CD14-positive monocyte (primary cell): ENCODE results near the gene AOPEP. TPM values are rescaled to one million over a fixed set of nuclear protein-coding genes. Genes with fewer than 3 reads are reported as not detected.

Source experiments
- DNase-seq, 3 donors: peaks; one replicate each; pipeline ENCODE4 v3.0.0-alpha.2; 2011 to 2022
- H2AFZ ChIP-seq: 2 replicates; pipeline ENCODE4 v1.6.0; 2012; ENCODE audit warnings: mild to moderate bottlenecking, low read depth, low read length, inconsistent platforms; ENCODE audit not compliant: insufficient read depth, poor library complexity, severe bottlenecking
- H3K27ac ChIP-seq, 2 donors: 1 replicate in 1 of 2; 2 replicates in 1 of 2; pipeline ENCODE4 v1.5.1; 2012 to 2013; ENCODE audit warnings: low read length in 2 of 2, control low read depth in 1 of 2, inconsistent platforms in 1 of 2, low read depth in 1 of 2, mild to moderate bottlenecking in 1 of 2
- H3K27me3 ChIP-seq, 2 donors: one replicate each; pipeline versions ENCODE4 v1.6.0 to v1.6.1; 2011 to 2013; ENCODE audit warnings: low read length in 2 of 2; ENCODE audit not compliant: control insufficient read depth in 2 of 2, insufficient read depth in 2 of 2
- H3K36me3 ChIP-seq, 2 donors: replicated peaks in 1 of 2; 1 replicate in 1 of 2; 2 replicates in 1 of 2; pipeline versions ENCODE4 v1.5.1 to v1.6.1; 2012 to 2013; ENCODE audit warnings: low read length in 2 of 2, control low read depth in 1 of 2, inconsistent platforms in 1 of 2, mild to moderate bottlenecking in 1 of 2; ENCODE audit not compliant: insufficient read depth in 2 of 2, control insufficient read depth in 1 of 2
- H3K4me1 ChIP-seq, 2 donors: 1 replicate in 1 of 2; 2 replicates in 1 of 2; pipeline versions ENCODE4 v1.5.1 to v1.6.1; 2012 to 2013; ENCODE audit warnings: low read length in 2 of 2, control low read depth in 1 of 2, inconsistent platforms in 1 of 2, mild to moderate bottlenecking in 1 of 2, moderate library complexity in 1 of 2; ENCODE audit not compliant: insufficient read depth in 2 of 2, control insufficient read depth in 1 of 2
- H3K4me2 ChIP-seq: replicated peaks from 2 replicates; pipeline ENCODE3; 2012; ENCODE audit warnings: low read length, moderate library complexity, mild to moderate bottlenecking; ENCODE audit not compliant: poor library complexity, severe bottlenecking; ENCODE audit errors: extremely low read depth
- H3K4me3 ChIP-seq, 3 experiments: fragments of 200-600 bp in 1 of 3; sonication (generic) in 1 of 3; replicated peaks in 1 of 3; 1 replicate in 2 of 3; 2 replicates in 1 of 3; pipeline ENCODE4 v1.5.1; 2011 to 2013; ENCODE audit warnings: low read length in 3 of 3, mild to moderate bottlenecking in 3 of 3, control low read depth in 2 of 3, low read depth in 2 of 3, inconsistent platforms in 1 of 3, moderate library complexity in 1 of 3
- H3K79me2 ChIP-seq: 2 replicates; pipeline ENCODE4 v1.6.0; 2012; ENCODE audit warnings: mild to moderate bottlenecking, control low read depth, inconsistent platforms, low read length, moderate library complexity; ENCODE audit not compliant: insufficient read depth
- H3K9ac ChIP-seq: 2 replicates; pipeline ENCODE4 v1.6.0; 2017; ENCODE audit warnings: low read length, mild to moderate bottlenecking; ENCODE audit not compliant: insufficient read depth, poor library complexity, severe bottlenecking
- H3K9me3 ChIP-seq, 2 donors: replicated peaks in 1 of 2; 1 replicate in 1 of 2; 2 replicates in 1 of 2; pipeline versions ENCODE4 v1.5.1 to v1.6.1; 2012 to 2013; ENCODE audit warnings: low read length in 2 of 2, control low read depth in 1 of 2; ENCODE audit not compliant: control insufficient read depth in 1 of 2, insufficient read depth in 1 of 2
- H4K20me1 ChIP-seq: 2 replicates; pipeline ENCODE4 v1.6.0; 2012; ENCODE audit warnings: mild to moderate bottlenecking, low read length, control low read depth, moderate library complexity; ENCODE audit not compliant: insufficient read depth
- H3K27ac Mint-ChIP-seq, 7 donors: one replicate each; pipeline ENCODE4 v1.8.0; 2020; ENCODE audit warnings: mild to moderate bottlenecking in 7 of 7, mixed read lengths in 7 of 7, moderate library complexity in 6 of 7, inconsistent platforms in 2 of 7
- H3K27me3 Mint-ChIP-seq, 3 donors: one replicate each; pipeline ENCODE4 v1.8.0; 2021 to 2022; ENCODE audit warnings: low read depth in 3 of 3, mild to moderate bottlenecking in 3 of 3, mixed read lengths in 3 of 3, moderate library complexity in 3 of 3, inconsistent platforms in 1 of 3
- H3K36me3 Mint-ChIP-seq, 2 donors: one replicate each; pipeline ENCODE4 v1.8.0; 2020; ENCODE audit warnings: mixed read lengths in 2 of 2, inconsistent platforms in 1 of 2, mild to moderate bottlenecking in 1 of 2
- H3K4me1 Mint-ChIP-seq: one replicate; pipeline ENCODE4 v1.8.0; 2020; ENCODE audit warnings: mild to moderate bottlenecking, mixed read lengths
- H3K4me3 Mint-ChIP-seq, 2 donors: one replicate each; pipeline ENCODE4 v1.8.0; 2020; ENCODE audit warnings: mild to moderate bottlenecking in 2 of 2, mixed read lengths in 2 of 2, moderate library complexity in 1 of 2
- H3K9me3 Mint-ChIP-seq, 7 donors: one replicate each; pipeline ENCODE4 v1.8.0; 2020 to 2022; ENCODE audit warnings: mixed read lengths in 7 of 7, mild to moderate bottlenecking in 6 of 7, moderate library complexity in 6 of 7, inconsistent platforms in 2 of 7
- CTCF ChIP-seq: fragments of 200-600 bp; IDR thresholded peaks from one replicate; pipeline ENCODE4 v1.8.0; 2022; ENCODE audit warnings: antibody characterized with exemption, mild to moderate bottlenecking
- WGBS: methylation state at CpG from one replicate; pipeline ENCODE4 v1.1.5; 2013; ENCODE audit warnings: missing lambda C conversion rate; ENCODE audit not compliant: insufficient coverage; 5-methylcytosine and 5-hydroxymethylcytosine counted together
- intact Hi-C, 2 donors: fragments of 100-400 bp; cut with micrococcal nuclease; formaldehyde crosslinking; loops; one replicate each; pipeline versions ENCODE4 v1.15.0 to v1.15.1; 2023
- polyA plus RNA-seq, 3 donors: library from polyadenylated mRNA; depleted of rRNA in 1 of 3; unstranded in 2 of 3; stranded (reverse) in 1 of 3; fragments of 300-500 nt in 2 of 3; fragments of >200 nt in 1 of 3; fragmentation: Illumina TruSeq in 2 of 3; gene quantifications; 1 replicate in 2 of 3; 2 replicates in 1 of 3; pipeline ENCODE4 v1.2.3, GENCODE V29; 2012 to 2021

Gene AOPEP
- polyA plus RNA-seq, 3 donors = 3.0 to 4.1 (median 3.1) TPM

- Mint-ChIP-seq H3K27me3 (peaks cover 0 to 5% (median 0%) of the 10 kb centered on the region in 3 donors), H3K9me3 (peaks cover 0 to 1% (median 0%) of the 10 kb centered on the region in 7 donors), H3K4me1 (peaks cover 21% of the 10 kb centered on the region), H3K4me3 (no peak overlapping the region), H3K36me3 (peaks cover 0 to 9% of the 10 kb centered on the region in 2 donors), H3K27ac (no peak overlapping the region)
- H2AFZ ChIP-seq = no peak overlapping the region
- DNase-seq = no peak
- H3K9me3 ChIP-seq = no peaks in the 10 kb centered on the region
- H3K27me3 ChIP-seq = no peaks in the 10 kb centered on the region
- H3K36me3 ChIP-seq = no peaks in the 10 kb centered on the region
- H3K4me3 ChIP-seq = no peak overlapping the region
- H3K9ac ChIP-seq = no peak overlapping the region
- H3K4me2 ChIP-seq = no peak overlapping the region
- H4K20me1 ChIP-seq = no peaks in the 10 kb centered on the region
- intact Hi-C loops = loop anchor here (10.0 kb wide), 2 partner anchors 74 to 1696 kb away; no protein-coding TSS in a partner anchor
- WGBS = 92% methylated on average over 2 of the region's 3 CpGs
- TF ChIP-seq CTCF = no peak
- H3K27ac ChIP-seq = no peak overlapping the region
- H3K4me1 ChIP-seq = peaks cover 18 to 22% of the 10 kb centered on the region in 2 donors
- peaks cover 7% of the 10 kb centered on the region for H3K79me2 ChIP-seq
Measured at GRCh38 chr9:94729199-94729598, 2.7 kb downstream of the AOPEP start.

- Histone ChIP-seq H3K9ac (no peak overlapping the region), H3K9me3 (no peaks in the 10 kb centered on the region), H2AFZ (no peak overlapping the region), H3K4me3 (peak overlapping the region in 1 of 3 experiments; percentile 14), H3K4me2 (peak overlapping the region; percentile 48), H3K79me2 (no peaks in the 10 kb centered on the region), H4K20me1 (no peaks in the 10 kb centered on the region), H3K27ac (peak overlapping the region in 1 of 2 donors; percentile 38), H3K36me3 (no peaks in the 10 kb centered on the region), H3K4me1 (peaks cover 11 to 12% of the 10 kb centered on the region in 2 donors), H3K27me3 (no peaks in the 10 kb centered on the region)
- WGBS = 0% methylated on average over 2 of the region's 4 CpGs
- peak overlapping the region in 3 of 7 donors; percentile 22 to 74 (median 61) for H3K27ac Mint-ChIP-seq
- H3K4me3 Mint-ChIP-seq = peak overlapping the region in 1 of 2 donors; percentile 35
- no peak for TF ChIP-seq CTCF
- peak; percentile 2 to 16 (median 4) for DNase-seq
- H3K27me3 Mint-ChIP-seq = no peaks in the 10 kb centered on the region
- intact Hi-C loops = no loop called here
- peaks cover 0 to 2% (median 0%) of the 10 kb centered on the region in 7 donors for H3K9me3 Mint-ChIP-seq
- H3K36me3 Mint-ChIP-seq = peaks cover 8 to 9% of the 10 kb centered on the region in 2 donors
- peaks cover 13% of the 10 kb centered on the region for H3K4me1 Mint-ChIP-seq
Measured at GRCh38 chr9:94734054-94734754, 7.7 kb downstream of the AOPEP start.
